ENCODE results near the gene TMEM107.

TMEM107 gene

GRCh38 chr17:8161289-8162232 is 14.6 kb downstream of the TMEM107 start:
- DNase-seq, result no peak

GRCh38 chr17:8160741-8161221 is 15.4 kb downstream of the TMEM107 start:
- DNase-seq, result no peak

- DNase-seq, result no peak
Measured at GRCh38 chr17:8160224-8160577, 16.0 kb downstream of the TMEM107 start.

- no peak for DNase-seq
Measured at GRCh38 chr17:8159459-8160223, 16.5 kb downstream of the TMEM107 start.

GRCh38 chr17:8159032-8159400 is 17.2 kb downstream of the TMEM107 start:
- DNase-seq, result no peak

- DNase-seq, result peak; percentile 51
Measured at GRCh38 chr17:8158267-8159031, 17.7 kb downstream of the TMEM107 start.

GRCh38 chr17:8156246-8156992 is 19.8 kb downstream of the TMEM107 start:
- peak; percentile 97 for DNase-seq

- DNase-seq, result no peak
Measured at GRCh38 chr17:8155996-8156245, 20.3 kb downstream of the TMEM107 start.

GRCh38 chr17:8155231-8155995 is 20.8 kb downstream of the TMEM107 start:
- DNase-seq, result no peak

- no peak for DNase-seq
Measured at GRCh38 chr17:8154608-8155155, 21.5 kb downstream of the TMEM107 start.

- peak; percentile 34 for DNase-seq
Measured at GRCh38 chr17:8153957-8154607, 22.1 kb downstream of the TMEM107 start.

- DNase-seq, result no peak
Measured at GRCh38 chr17:8153525-8153956, 22.6 kb downstream of the TMEM107 start.

GRCh38 chr17:8153031-8153451 is 23.1 kb downstream of the TMEM107 start:
- DNase-seq, result no peak

- DNase-seq, result peak; percentile 79
Measured at GRCh38 chr17:8152112-8152775, 23.9 kb downstream of the TMEM107 start, which contains the start of gene PER1. Gene PER1 (minus strand): TSS chr17:8152404. CDS start chr17:8150706, 1,698 bp downstream.

- DNase-seq, result no peak
Measured at GRCh38 chr17:8151641-8152111, 24.5 kb downstream of the TMEM107 start.

- DNase-seq, result peak; percentile 42
Measured at GRCh38 chr17:8151120-8151640, 25.0 kb downstream of the TMEM107 start.

GRCh38 chr17:8150194-8151119 is 25.7 kb downstream of the TMEM107 start:
- no peak for DNase-seq

- DNase-seq, result no peak
Measured at GRCh38 chr17:8149419-8150193, 26.6 kb downstream of the TMEM107 start.

Measured in COR-L47 (cell line).